WTC11 (cell line): Measurements from ENCODE around the gene FOXD3. TPM values are rescaled to one million over a fixed set of nuclear protein-coding genes. Genes with fewer than 3 reads are reported as not detected.

ENCODE experiments used
- ATAC-seq: fragments of 200-7000 bp; cut with Tn5 transposase; 2 replicates; pipeline ENCODE4 v1.10.0; 2021; ENCODE audit warnings: mild to moderate bottlenecking, moderate library complexity
- CTCF ChIA-PET: fragments of 300-600 bp; sonication (Branson Sonifier 250); formaldehyde crosslinking; loops from one replicate; lab custom pipeline; 2021; ENCODE audit warnings: antibody characterized with exemption; lab: Charles Lee
- POLR2A ChIA-PET: fragments of 350-600 bp; sonication (Branson Sonifier 250); formaldehyde crosslinking; loops from one replicate; lab custom pipeline; 2021; ENCODE audit warnings: antibody characterized with exemption; lab: Charles Lee
- DNase-seq: peaks from one replicate; pipeline ENCODE4 v3.0.0; 2021; ENCODE audit warnings: low spot score
- H3K27ac Mint-ChIP-seq: 2 replicates; pipeline ENCODE4 v1.8.0; 2021; ENCODE audit warnings: mixed read lengths
- H3K27me3 Mint-ChIP-seq: 2 replicates; pipeline ENCODE4 v1.8.0; 2021; ENCODE audit warnings: low read depth, mild to moderate bottlenecking, moderate library complexity, mixed read lengths
- H3K36me3 Mint-ChIP-seq: 2 replicates; pipeline ENCODE4 v1.8.0; 2021; ENCODE audit warnings: mixed read lengths
- H3K4me1 Mint-ChIP-seq: 2 replicates; pipeline ENCODE4 v1.8.0; 2022; ENCODE audit warnings: mixed read lengths
- H3K4me3 Mint-ChIP-seq: 2 replicates; pipeline ENCODE4 v1.8.0; 2021; ENCODE audit warnings: mild to moderate bottlenecking, moderate library complexity, mixed read lengths
- H3K9me3 Mint-ChIP-seq: 2 replicates; pipeline ENCODE4 v1.8.0; 2021; ENCODE audit warnings: mixed read lengths
- ETV6 ChIP-seq: sonication (generic); formaldehyde crosslinking; IDR thresholded peaks from 2 replicates; pipeline ENCODE4 v1.8.1; 2022; ENCODE audit warnings: mild to moderate bottlenecking, missing genetic modification reagents
- FOXJ3 ChIP-seq: sonication (generic); formaldehyde crosslinking; IDR thresholded peaks from 2 replicates; pipeline ENCODE4 v1.9.0; 2021; ENCODE audit warnings: missing genetic modification reagents, mild to moderate bottlenecking, borderline replicate concordance
- FOXK1 ChIP-seq: sonication (generic); formaldehyde crosslinking; IDR thresholded peaks from 2 replicates; pipeline ENCODE4 v1.8.0; 2022; ENCODE audit warnings: mild to moderate bottlenecking, moderate library complexity, missing genetic modification reagents
- IRF2 ChIP-seq: sonication (generic); formaldehyde crosslinking; IDR thresholded peaks from 2 replicates; pipeline ENCODE4 v1.8.0; 2022; ENCODE audit warnings: low read depth, missing genetic modification reagents, borderline replicate concordance
- JAZF1 ChIP-seq: fragments of 250-450 bp; sonication (Bioruptor Pico); IDR thresholded peaks from 2 replicates; pipeline ENCODE4 v1.9.0; 2021; ENCODE audit warnings: moderate library complexity, mild to moderate bottlenecking, inconsistent platforms
- NFE2L1 ChIP-seq: sonication (generic); formaldehyde crosslinking; IDR thresholded peaks from 2 replicates; pipeline ENCODE4 v1.8.1; 2023; ENCODE audit warnings: missing genetic modification reagents
- NR3C1 ChIP-seq: sonication (generic); formaldehyde crosslinking; conservative IDR thresholded peaks from 2 replicates; pipeline ENCODE4 v1.8.1; 2023; ENCODE audit warnings: low read depth, mild to moderate bottlenecking, missing genetic modification reagents
- RORB ChIP-seq: fragments of 250-450 bp; sonication (Bioruptor Pico); IDR thresholded peaks from 2 replicates; pipeline ENCODE4 v1.9.0; 2021; ENCODE audit warnings: mild to moderate bottlenecking
- SMAD3 ChIP-seq: sonication (generic); formaldehyde crosslinking; IDR thresholded peaks from 2 replicates; pipeline ENCODE4 v1.8.0; 2022; ENCODE audit warnings: missing genetic modification reagents, mild to moderate bottlenecking, borderline replicate concordance
- ZBTB21 ChIP-seq: sonication (generic); formaldehyde crosslinking; IDR thresholded peaks from 2 replicates; pipeline ENCODE4 v1.8.1; 2023; ENCODE audit warnings: mild to moderate bottlenecking, missing genetic modification reagents, borderline replicate concordance
- ZNF219 ChIP-seq: sonication (generic); formaldehyde crosslinking; IDR thresholded peaks from 2 replicates; pipeline ENCODE4 v1.8.0; 2023; ENCODE audit warnings: missing genetic modification reagents, mild to moderate bottlenecking, borderline replicate concordance
- ZNF317 ChIP-seq: sonication (generic); formaldehyde crosslinking; IDR thresholded peaks from 2 replicates; pipeline ENCODE4 v1.8.1; 2023; ENCODE audit warnings: low read depth, mild to moderate bottlenecking, moderate library complexity, missing genetic modification reagents, borderline replicate concordance
- ZNF423 ChIP-seq: fragments of 250-450 bp; sonication (Bioruptor Pico); IDR thresholded peaks from 2 replicates; pipeline ENCODE4 v2.1.2; 2022; ENCODE audit warnings: mild to moderate bottlenecking, moderate library complexity
- ZNF671 ChIP-seq: fragments of 250-450 bp; sonication (Bioruptor Pico); IDR thresholded peaks from 2 replicates; pipeline ENCODE4 v1.8.0; 2021; ENCODE audit warnings: mild to moderate bottlenecking
- total RNA-seq: library from RNA; stranded (reverse); gene quantifications from 3 replicates; pipeline ENCODE4 v1.2.3, GENCODE V29; 2021
- TF ChIP-seq, protein P1 (sequence below): sonication (generic); formaldehyde crosslinking; IDR thresholded peaks from 2 replicates; pipeline ENCODE4 v1.8.0; 2023; ENCODE audit warnings: missing genetic modification reagents, mild to moderate bottlenecking, borderline replicate concordance
- TF ChIP-seq, protein P2 (sequence below): sonication (generic); formaldehyde crosslinking; IDR thresholded peaks from 2 replicates; pipeline ENCODE4 v1.8.1; 2022; ENCODE audit warnings: mild to moderate bottlenecking, missing genetic modification reagents, moderate library complexity, borderline replicate concordance
- TF ChIP-seq, protein P3 (sequence below): fragments of 250-450 bp; sonication (Bioruptor Pico); IDR thresholded peaks from 2 replicates; pipeline ENCODE4 v1.8.0; 2021; ENCODE audit warnings: mild to moderate bottlenecking
- TF ChIP-seq, protein P4 (sequence below): sonication (generic); formaldehyde crosslinking; IDR thresholded peaks from 2 replicates; pipeline ENCODE4 v1.8.0; 2022; ENCODE audit warnings: mild to moderate bottlenecking, missing genetic modification reagents
- TF ChIP-seq, protein P5 (sequence below): sonication (generic); formaldehyde crosslinking; IDR thresholded peaks from 2 replicates; pipeline ENCODE4 v1.8.1; 2023; ENCODE audit warnings: mild to moderate bottlenecking, missing genetic modification reagents, moderate library complexity
- TF ChIP-seq, protein P6 (sequence below): sonication (generic); formaldehyde crosslinking; IDR thresholded peaks from 2 replicates; pipeline ENCODE4 v1.8.0; 2022; ENCODE audit warnings: mild to moderate bottlenecking, missing genetic modification reagents
- TF ChIP-seq, protein P7 (sequence below): sonication (generic); formaldehyde crosslinking; conservative IDR thresholded peaks from 2 replicates; pipeline ENCODE4 v1.8.1; 2022; ENCODE audit warnings: mild to moderate bottlenecking, missing genetic modification reagents
- TF ChIP-seq, protein P8 (sequence below): fragments of 250-450 bp; sonication (Bioruptor Pico); IDR thresholded peaks from 2 replicates; pipeline ENCODE4 v1.9.0; 2021; ENCODE audit warnings: mild to moderate bottlenecking
- TF ChIP-seq, protein P9 (sequence below): sonication (generic); formaldehyde crosslinking; IDR thresholded peaks from 2 replicates; pipeline ENCODE4 v1.8.0; 2022; ENCODE audit warnings: mild to moderate bottlenecking, missing genetic modification reagents

The FOXD3 gene
- total RNA-seq, 1 experiment from 2014 or later, result 27.5 TPM

DNA sequence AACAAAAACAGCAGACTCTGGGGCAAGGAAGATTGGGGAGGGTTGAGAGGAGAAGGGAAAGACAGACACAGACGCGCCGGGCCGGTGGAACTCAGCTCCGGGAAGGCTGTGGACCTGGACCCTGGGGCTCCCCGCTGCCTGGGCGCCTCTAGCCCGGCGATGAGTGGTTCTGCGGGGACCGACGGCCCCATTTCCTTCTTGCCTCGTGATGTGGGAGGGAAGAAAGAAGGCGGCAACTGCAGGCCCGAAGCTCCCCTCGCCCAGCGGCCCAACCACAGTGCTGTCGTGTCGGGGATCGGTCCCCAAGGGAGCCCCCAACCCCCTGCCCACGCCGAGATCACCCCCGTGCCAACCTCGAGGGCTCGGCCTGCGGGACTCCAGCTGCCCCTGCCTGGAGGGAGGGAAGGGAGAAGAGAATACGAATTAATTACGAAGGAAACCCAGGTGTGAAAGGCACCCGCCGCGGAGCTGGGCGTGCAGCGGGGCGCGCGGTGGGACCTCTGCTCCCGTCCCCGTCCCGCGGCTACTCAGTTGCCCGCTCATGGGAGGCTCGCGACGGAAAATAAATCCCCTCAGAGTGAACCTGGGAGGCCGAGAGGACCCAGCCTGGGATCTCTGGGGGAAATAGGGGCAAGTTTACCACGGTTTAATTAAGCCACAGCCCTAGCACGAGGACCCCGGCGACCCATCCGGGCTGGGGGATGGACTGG is 7.4 kb downstream of the FOXD3 start (continued):
- no peak for TF ChIP-seq NR3C1 (CRISPR knock-in tag)
- TF ChIP-seq FOXJ3, result no peak
- TF ChIP-seq, protein P1, sequence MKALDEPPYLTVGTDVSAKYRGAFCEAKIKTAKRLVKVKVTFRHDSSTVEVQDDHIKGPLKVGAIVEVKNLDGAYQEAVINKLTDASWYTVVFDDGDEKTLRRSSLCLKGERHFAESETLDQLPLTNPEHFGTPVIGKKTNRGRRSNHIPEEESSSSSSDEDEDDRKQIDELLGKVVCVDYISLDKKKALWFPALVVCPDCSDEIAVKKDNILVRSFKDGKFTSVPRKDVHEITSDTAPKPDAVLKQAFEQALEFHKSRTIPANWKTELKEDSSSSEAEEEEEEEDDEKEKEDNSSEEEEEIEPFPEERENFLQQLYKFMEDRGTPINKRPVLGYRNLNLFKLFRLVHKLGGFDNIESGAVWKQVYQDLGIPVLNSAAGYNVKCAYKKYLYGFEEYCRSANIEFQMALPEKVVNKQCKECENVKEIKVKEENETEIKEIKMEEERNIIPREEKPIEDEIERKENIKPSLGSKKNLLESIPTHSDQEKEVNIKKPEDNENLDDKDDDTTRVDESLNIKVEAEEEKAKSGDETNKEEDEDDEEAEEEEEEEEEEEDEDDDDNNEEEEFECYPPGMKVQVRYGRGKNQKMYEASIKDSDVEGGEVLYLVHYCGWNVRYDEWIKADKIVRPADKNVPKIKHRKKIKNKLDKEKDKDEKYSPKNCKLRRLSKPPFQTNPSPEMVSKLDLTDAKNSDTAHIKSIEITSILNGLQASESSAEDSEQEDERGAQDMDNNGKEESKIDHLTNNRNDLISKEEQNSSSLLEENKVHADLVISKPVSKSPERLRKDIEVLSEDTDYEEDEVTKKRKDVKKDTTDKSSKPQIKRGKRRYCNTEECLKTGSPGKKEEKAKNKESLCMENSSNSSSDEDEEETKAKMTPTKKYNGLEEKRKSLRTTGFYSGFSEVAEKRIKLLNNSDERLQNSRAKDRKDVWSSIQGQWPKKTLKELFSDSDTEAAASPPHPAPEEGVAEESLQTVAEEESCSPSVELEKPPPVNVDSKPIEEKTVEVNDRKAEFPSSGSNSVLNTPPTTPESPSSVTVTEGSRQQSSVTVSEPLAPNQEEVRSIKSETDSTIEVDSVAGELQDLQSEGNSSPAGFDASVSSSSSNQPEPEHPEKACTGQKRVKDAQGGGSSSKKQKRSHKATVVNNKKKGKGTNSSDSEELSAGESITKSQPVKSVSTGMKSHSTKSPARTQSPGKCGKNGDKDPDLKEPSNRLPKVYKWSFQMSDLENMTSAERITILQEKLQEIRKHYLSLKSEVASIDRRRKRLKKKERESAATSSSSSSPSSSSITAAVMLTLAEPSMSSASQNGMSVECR (CRISPR knock-in tag), result peak; percentile 19; the same call in 1 of the 2 replicates
- TF ChIP-seq, protein P2, sequence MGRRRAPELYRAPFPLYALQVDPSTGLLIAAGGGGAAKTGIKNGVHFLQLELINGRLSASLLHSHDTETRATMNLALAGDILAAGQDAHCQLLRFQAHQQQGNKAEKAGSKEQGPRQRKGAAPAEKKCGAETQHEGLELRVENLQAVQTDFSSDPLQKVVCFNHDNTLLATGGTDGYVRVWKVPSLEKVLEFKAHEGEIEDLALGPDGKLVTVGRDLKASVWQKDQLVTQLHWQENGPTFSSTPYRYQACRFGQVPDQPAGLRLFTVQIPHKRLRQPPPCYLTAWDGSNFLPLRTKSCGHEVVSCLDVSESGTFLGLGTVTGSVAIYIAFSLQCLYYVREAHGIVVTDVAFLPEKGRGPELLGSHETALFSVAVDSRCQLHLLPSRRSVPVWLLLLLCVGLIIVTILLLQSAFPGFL (CRISPR knock-in tag), result no peak
- TF ChIP-seq ZNF423 (CRISPR knock-in tag), result no peak
- TF ChIP-seq SMAD3, result no peak

DNA sequence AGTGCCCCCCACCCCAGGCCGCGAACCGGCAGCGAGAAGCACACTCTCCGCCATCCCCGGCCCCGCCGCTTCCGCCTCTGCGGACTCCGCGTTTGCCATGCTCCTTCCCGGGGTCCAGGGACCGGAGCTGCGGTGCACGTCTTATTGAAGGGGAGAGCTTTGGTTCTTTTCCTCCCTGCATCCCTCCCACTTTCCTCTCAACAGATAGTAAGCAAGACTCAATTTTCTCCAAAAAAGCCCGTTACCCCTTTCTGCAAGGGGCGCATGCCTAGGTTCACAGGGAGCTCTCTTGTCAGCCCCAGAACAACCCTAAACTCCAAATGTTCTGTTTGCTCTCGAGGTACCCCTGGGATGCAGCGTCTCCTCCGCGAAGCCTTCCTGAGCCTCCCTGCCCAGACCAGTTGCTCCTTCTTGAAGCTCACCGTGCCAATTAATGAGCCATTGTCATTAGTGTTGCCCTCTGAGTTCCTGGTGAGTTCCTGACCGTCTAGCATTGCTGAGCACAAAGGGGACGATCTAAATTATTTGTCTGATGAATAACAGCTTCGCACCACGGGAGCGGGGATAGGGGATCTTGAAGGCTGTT is 8.1 kb downstream of the FOXD3 start:
- Mint-ChIP-seq H3K4me1 (peaks cover 58% of the 10 kb centered on the region), H3K27me3 (peaks cover 77% of the 10 kb centered on the region), H3K36me3 (no peaks in the 10 kb centered on the region), H3K27ac (no peak overlapping the region), H3K9me3 (no peaks in the 10 kb centered on the region), H3K4me3 (peak overlapping the region; percentile 72)
- POLR2A ChIA-PET, result interaction anchor here (1.2 to 2.1 kb wide), 2 partner anchors 14 to 37 kb away, joined by 3 to 5 read pairs; partner anchors contain the start of gene ALG6
- ATAC-seq, result peak; percentile 21
- DNase-seq, result peak; percentile 53
- CTCF ChIA-PET, result interaction anchor here (0.5 to 4.5 kb wide), 10 partner anchors 11 to 367 kb away, joined by 3 to 25 read pairs (median 6); no protein-coding TSS in a partner anchor
- TF ChIP-seq RORB (CRISPR knock-in tag) (no peak), ZBTB21 (CRISPR knock-in tag) (no peak), ZNF423 (CRISPR knock-in tag) (0 out of 2 replicates have a peak, but pooled peaks have one; percentile 13), ZNF671 (no peak), ETV6 (CRISPR knock-in tag) (peak; percentile 79; the same call in 1 of the 2 replicates), FOXK1 (CRISPR knock-in tag) (peak; percentile 42; the same call in 1 of the 2 replicates), ZNF317 (CRISPR knock-in tag) (no peak), IRF2 (CRISPR knock-in tag) (no peak), JAZF1 (no peak), NFE2L1 (CRISPR knock-in tag) (0 out of 2 replicates have a peak, but pooled peaks have one; percentile 38), ZNF219 (CRISPR knock-in tag) (0 out of 2 replicates have a peak, but pooled peaks have one; percentile 7)
- TF ChIP-seq, protein P3, sequence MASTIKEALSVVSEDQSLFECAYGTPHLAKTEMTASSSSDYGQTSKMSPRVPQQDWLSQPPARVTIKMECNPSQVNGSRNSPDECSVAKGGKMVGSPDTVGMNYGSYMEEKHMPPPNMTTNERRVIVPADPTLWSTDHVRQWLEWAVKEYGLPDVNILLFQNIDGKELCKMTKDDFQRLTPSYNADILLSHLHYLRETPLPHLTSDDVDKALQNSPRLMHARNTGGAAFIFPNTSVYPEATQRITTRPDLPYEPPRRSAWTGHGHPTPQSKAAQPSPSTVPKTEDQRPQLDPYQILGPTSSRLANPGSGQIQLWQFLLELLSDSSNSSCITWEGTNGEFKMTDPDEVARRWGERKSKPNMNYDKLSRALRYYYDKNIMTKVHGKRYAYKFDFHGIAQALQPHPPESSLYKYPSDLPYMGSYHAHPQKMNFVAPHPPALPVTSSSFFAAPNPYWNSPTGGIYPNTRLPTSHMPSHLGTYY (CRISPR knock-in tag), result no peak
- TF ChIP-seq, protein P4, sequence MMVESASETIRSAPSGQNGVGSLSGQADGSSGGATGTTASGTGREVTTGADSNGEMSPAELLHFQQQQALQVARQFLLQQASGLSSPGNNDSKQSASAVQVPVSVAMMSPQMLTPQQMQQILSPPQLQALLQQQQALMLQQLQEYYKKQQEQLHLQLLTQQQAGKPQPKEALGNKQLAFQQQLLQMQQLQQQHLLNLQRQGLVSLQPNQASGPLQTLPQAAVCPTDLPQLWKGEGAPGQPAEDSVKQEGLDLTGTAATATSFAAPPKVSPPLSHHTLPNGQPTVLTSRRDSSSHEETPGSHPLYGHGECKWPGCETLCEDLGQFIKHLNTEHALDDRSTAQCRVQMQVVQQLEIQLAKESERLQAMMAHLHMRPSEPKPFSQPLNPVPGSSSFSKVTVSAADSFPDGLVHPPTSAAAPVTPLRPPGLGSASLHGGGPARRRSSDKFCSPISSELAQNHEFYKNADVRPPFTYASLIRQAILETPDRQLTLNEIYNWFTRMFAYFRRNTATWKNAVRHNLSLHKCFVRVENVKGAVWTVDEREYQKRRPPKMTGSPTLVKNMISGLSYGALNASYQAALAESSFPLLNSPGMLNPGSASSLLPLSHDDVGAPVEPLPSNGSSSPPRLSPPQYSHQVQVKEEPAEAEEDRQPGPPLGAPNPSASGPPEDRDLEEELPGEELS (CRISPR knock-in tag), result 0 out of 2 replicates have a peak, but pooled peaks have one; percentile 28
- TF ChIP-seq, protein P5, sequence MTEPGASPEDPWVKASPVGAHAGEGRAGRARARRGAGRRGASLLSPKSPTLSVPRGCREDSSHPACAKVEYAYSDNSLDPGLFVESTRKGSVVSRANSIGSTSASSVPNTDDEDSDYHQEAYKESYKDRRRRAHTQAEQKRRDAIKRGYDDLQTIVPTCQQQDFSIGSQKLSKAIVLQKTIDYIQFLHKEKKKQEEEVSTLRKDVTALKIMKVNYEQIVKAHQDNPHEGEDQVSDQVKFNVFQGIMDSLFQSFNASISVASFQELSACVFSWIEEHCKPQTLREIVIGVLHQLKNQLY, result no peak
- TF ChIP-seq, protein P6, sequence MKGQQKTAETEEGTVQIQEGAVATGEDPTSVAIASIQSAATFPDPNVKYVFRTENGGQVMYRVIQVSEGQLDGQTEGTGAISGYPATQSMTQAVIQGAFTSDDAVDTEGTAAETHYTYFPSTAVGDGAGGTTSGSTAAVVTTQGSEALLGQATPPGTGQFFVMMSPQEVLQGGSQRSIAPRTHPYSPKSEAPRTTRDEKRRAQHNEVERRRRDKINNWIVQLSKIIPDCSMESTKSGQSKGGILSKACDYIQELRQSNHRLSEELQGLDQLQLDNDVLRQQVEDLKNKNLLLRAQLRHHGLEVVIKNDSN, result 0 out of 2 replicates have a peak, but pooled peaks have one; percentile 27
- TF ChIP-seq, protein P7, sequence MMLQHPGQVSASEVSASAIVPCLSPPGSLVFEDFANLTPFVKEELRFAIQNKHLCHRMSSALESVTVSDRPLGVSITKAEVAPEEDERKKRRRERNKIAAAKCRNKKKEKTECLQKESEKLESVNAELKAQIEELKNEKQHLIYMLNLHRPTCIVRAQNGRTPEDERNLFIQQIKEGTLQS (CRISPR knock-in tag), result no peak
- TF ChIP-seq, protein P8, sequence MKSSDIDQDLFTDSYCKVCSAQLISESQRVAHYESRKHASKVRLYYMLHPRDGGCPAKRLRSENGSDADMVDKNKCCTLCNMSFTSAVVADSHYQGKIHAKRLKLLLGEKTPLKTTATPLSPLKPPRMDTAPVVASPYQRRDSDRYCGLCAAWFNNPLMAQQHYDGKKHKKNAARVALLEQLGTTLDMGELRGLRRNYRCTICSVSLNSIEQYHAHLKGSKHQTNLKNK, result no peak; the same call in 1 of the 2 replicates
- TF ChIP-seq, protein P9, sequence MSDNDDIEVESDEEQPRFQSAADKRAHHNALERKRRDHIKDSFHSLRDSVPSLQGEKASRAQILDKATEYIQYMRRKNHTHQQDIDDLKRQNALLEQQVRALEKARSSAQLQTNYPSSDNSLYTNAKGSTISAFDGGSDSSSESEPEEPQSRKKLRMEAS, result peak; percentile 41; the same call in 1 of the 2 replicates
